HG03135 (cell line): ENCODE results near the gene ILK.

Experiments
- ATAC-seq: cut with Tn5 transposase; IDR thresholded peaks from one replicate; pipeline ENCODE4 v1.9.1; 2021; ENCODE audit warnings: mild to moderate bottlenecking, moderate library complexity; ENCODE audit not compliant: unreplicated experiment

The ILK gene

DNA sequence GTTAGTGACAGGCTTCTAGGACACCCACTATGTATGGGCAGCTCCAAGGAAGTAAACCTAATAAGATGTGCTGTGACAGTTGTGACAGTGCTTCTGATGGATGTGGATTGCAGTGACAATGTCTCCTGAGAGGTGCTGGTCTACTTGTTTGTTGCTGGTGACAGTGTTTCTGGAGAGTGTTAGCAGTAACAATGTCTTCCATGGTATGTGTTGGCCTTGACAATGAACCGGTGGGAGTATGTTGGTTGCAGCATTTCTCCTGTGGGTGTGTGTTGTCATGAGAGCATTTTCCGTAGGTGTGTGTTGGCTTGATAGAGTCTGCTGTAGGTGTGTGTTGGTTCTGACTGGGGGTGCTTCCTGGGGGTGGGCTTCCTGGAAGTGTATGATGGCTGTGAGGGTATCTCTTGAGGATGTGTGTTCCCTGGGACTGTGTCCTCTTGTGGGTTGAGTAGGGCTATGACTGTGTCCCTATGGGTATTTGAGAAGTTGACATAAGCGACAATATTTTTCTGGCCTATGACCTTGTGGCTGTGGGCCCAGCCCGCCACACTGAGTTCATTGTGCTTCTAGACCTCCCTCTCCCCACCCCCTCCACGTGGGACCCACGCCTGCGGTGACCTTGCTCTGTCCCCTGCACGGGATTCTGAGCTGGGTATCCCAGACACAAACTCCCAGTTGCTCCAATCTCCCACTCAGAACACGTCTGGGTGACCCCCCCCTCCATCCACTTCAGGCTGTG is 50.9 kb downstream of the ILK start:
- ATAC-seq = no peak

DNA sequence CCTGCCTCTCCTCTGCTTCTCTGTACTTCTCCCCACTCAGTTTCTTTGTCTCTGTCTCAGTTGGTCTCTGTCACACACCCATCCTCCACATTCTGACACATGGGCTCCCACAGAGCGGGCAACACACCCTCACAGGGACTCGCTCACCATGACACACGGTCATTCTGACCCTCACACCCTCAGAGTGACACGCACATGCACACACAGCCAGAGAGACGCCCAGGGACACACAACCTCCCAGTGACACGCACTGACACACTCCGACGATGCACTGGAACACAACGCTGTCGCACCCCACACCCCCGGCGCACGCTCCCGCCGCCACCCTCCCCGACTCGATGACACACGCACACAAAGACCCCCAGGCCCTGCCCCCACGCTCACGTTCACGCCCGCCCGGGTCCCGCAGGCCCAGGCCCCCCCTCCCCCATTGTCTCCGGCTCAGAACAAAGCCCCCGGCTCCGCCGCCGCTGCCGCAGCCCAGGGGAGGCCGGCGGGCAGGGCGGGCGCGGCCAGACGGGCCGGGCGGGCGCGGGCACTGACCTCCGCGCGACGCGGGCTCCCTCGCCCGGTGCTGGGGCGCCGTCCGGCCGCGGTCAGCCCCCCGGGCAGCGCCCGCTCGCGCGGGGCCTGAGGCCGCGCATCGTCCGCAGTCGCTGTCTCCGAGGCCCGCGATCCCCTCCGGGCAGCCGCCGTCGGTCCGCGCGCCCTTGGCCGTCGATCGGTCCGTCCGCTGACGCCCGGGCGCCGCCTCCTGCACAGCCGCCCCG is 51.6 kb downstream of the ILK start:
- ATAC-seq = no peak

DNA sequence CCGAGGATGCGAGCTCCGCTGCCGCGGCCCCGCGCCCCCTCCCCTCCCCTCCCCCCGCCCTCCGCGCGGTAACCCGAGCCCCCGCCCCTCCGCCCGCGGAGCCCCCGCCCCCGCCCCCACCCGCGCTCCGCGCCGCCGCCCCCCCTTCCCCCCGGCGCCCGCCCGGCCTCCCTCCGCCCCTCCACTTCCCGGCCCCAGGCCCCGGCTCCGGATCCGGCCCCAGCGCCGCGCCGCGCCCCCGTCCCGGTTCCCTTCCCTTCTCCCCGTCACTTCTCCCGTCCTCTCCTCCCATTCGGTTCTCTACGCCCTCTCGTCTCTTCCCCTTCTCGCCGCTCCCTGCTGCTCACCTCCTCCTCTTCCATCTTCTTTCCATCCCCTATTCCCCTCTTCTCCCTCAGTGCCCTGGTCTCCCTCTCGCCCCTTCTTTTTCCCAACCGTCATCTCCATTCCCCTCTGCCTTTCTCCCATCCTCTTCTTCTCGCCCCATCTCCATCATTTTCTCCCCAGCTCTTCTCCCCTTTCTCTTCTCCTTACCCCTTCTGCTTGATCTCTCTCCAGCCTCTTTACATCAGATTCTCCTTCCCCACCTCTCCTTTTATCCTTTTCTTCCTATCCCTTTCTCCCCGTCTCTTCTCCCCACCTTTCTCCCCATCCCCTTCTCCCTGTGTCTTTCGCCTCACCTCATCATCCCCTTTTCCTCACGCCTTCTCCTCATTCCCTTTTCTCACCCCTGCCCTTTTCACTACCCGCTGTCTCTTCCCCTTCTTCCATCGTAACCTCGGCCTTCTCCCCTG is 52.4 kb downstream of the ILK start, which contains the start of gene DCHS1:
TSS of gene DCHS1 (minus strand) at position 20 of the 794 bp plus-strand sequence. CDS start 14,196 bp downstream, outside the sequence.
- no peak for ATAC-seq

DNA sequence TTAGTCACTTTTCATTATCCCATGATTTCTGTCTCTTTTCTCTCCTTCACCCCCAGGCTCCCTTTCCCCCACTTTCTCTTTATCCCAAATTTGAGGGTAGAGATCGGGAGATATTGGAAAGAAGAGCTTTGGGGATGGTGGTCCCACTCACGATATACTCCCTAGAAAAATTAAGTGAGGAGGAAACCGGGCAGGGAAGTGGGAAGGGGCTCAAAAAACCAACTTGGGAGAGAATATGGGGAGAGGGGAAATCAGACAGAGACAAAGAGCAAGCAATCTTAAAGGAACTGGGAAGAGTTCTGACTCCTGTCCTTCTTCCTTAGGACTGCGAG is 53.0 kb downstream of the ILK start:
- ATAC-seq = no peak

DNA sequence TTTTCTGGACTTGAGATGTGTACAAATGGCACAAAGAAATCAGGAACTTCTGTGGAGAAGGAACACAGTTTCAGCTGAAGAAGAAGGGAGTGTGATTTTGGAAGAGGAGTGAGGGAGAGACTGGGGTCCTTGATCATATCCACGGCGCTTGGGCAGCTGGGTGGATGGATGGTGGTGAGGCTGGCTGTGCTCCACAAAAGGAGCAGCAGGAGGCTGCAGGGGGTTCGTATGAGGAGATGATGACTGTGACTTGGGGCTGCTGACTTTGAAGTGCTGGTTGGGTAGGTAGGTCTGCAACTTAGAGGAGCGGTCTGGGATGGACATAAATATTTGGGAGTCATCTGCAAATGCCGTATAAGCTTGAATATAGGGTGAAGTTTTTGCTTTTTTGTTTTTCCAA is 53.4 kb downstream of the ILK start:
- ATAC-seq = no peak

DNA sequence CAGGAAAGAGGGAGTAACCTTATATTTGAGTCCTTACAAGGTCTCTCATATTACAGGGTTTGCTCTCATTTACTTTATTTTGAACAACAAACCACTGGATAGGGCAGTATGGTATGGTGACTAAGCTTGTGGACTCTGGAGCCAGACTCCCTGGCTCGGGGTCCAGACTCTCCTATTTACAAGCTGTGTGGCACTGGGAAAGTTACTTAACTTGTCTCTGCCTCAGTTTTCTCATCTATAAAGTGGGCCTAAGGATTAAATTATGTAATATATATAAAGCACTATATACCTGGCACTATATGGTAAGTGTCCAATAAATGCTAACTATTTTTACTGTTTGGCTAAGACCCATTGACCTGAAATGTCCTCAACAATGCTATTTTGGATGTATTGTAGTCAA is 53.8 kb downstream of the ILK start:
- no peak for ATAC-seq

DNA sequence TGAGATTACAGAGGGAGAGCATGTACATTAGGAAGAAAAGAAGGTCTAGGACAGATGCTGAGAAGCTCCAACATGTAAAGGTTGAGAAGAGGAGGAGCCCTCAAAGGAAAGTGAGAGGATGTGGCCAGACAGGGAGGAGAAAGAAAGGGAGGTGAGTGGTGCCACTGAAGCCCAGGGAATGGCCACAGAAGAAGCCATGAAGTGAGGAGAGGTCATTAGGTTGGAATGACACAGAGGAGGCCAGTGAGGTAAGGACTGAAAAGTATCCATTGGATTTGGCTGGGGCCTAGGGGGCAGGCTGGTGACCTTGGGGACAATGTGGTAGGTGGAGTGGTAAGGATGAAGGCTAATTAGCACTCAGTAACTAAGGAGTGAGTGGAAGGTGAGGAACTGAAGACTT is 55.1 kb downstream of the ILK start:
- ATAC-seq = no peak
